ENCODE measurements around the gene NAA20. TPM values are rescaled to one million over a fixed set of nuclear protein-coding genes. Genes with fewer than 3 reads are reported as not detected.
"Not testable (repeated sequence)": the region's sequence is repeated elsewhere in the genome, so short reads cannot be mapped to it uniquely, and the experiment has no call there.

The NAA20 gene
- total RNA-seq, 3 donors from 2014 or later, result 32.6 to 47.2 (median 44.5) TPM

DNA sequence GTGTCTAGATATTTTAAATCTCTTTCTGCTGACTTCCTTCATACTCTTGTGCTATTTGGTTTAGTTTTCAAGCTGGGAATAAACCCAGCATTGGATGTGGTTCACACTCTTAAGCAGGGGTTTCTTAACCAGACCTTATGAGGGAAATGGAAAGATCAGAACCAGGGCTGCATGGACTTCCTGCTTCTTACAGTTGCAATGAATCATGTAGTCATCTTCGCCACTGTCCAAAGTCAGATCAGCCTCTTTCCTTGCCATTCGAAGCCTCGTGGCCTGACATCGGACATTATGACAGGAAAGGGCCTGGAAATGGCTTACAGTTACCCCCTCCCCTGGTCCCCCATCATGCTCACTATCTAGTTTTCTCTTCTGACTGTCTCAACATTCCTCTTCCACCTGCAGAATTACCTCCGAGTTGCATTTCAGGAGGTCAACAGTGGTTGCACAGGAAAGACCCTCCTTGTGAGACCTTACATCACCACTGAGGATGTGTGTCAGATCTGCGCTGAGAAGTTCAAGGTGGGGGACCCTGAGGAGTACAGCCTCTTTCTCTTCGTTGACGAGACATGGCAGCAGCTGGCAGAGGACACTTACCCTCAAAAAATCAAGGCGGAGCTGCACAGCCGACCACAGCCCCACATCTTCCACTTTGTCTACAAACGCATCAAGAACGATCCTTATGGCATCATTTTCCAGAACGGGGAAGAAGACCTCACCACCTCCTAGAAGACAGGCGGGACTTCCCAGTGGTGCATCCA, 16.8 kb upstream of the NAA20 start:
- peaks cover 5% of the 10 kb centered on the region for H3K36me3 ChIP-seq
- peak overlapping the region; percentile 17 to 34 for H3K27ac ChIP-seq
- H3K4me1 ChIP-seq, result peaks cover 0 to 14% of the 10 kb centered on the region in 2 donors

DNA sequence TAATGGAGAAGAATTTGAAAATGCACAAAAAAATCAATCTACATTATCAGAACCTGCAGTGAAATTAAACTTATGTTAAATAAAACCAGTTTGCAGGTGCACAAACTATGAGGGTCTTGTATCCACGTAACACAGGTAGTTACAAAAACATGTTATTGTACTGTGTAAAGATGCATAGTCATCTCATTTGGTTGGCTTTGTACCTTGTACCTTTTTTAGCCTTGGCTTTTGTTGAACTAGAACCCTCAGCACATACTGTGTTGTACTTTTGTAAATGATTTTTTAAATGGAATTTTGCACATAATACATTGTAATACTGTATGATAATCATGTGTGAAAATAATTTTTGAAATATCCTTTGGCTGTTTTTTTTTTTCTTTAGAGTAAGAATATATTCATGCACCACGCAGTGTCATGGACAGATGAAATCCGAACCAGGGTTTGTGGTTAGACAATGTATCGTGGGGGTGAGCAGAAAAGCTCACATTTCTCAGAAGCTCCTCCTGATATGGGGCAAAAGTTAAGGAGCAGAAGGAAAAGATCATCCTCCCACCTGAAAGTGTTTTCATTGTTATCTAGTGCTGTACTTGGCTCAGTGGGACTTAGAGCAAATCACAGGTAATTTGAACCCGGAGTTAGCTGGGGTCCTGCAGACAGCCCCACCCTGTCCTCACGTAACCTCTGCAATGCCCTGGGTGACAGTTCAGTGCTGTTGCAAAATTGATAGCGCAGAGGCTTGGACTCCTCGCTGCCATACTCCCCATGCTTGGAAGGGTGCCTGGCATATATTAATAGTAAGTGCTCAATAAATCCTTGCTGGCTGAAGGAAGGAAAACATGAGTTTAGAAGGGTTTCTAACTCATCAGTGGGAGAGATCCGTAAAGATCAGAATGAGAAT, 14.8 kb upstream of the NAA20 start:
- Histone ChIP-seq H3K9me3 (no peaks in the 10 kb centered on the region), H3K4me1 (peaks cover 0 to 1% of the 10 kb centered on the region in 2 donors), H3K4me3 (peak overlapping the region in 1 of 3 donors; percentile 45), H3K27ac (peak overlapping the region; percentile 83 to 87), H3K36me3 (peaks cover 5% of the 10 kb centered on the region), H3K27me3 (no peaks in the 10 kb centered on the region)
- intact Hi-C loops (cut with DNase I; ENCODE audit: low total_unique reads), result loop anchor here (10.0 kb wide), 1 partner anchor 108 kb away; no protein-coding TSS in a partner anchor
- TF ChIP-seq POLR2A (IDR thresholded peaks at IDR 0.05), result no peak
- TF ChIP-seq POLR2AphosphoS5 (IDR thresholded peaks at IDR 0.05), result no peak
- TF ChIP-seq, protein P1, sequence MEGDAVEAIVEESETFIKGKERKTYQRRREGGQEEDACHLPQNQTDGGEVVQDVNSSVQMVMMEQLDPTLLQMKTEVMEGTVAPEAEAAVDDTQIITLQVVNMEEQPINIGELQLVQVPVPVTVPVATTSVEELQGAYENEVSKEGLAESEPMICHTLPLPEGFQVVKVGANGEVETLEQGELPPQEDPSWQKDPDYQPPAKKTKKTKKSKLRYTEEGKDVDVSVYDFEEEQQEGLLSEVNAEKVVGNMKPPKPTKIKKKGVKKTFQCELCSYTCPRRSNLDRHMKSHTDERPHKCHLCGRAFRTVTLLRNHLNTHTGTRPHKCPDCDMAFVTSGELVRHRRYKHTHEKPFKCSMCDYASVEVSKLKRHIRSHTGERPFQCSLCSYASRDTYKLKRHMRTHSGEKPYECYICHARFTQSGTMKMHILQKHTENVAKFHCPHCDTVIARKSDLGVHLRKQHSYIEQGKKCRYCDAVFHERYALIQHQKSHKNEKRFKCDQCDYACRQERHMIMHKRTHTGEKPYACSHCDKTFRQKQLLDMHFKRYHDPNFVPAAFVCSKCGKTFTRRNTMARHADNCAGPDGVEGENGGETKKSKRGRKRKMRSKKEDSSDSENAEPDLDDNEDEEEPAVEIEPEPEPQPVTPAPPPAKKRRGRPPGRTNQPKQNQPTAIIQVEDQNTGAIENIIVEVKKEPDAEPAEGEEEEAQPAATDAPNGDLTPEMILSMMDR (IDR thresholded peaks at IDR 0.05), result no peak
- DNase-seq (ENCODE audit: low spot score in 2 of 2), result no peak

More for the DNA sequence above, 16.8 kb upstream of the NAA20 start:
- TF ChIP-seq POLR2AphosphoS5 (IDR thresholded peaks at IDR 0.05), result no peak
- no peak for TF ChIP-seq POLR2A (IDR thresholded peaks at IDR 0.05)
- TF ChIP-seq, protein P1 (IDR thresholded peaks at IDR 0.05), result no peak
- intact Hi-C loops (cut with DNase I; ENCODE audit: low total_unique reads), result loop anchor here (10.0 kb wide), 1 partner anchor 106 kb away; no protein-coding TSS in a partner anchor
- Histone ChIP-seq H3K9me3 (no peaks in the 10 kb centered on the region), H3K27me3 (no peaks in the 10 kb centered on the region), H3K4me3 (no peak overlapping the region)
- DNase-seq (ENCODE audit: low spot score in 2 of 2), result no peak

DNA sequence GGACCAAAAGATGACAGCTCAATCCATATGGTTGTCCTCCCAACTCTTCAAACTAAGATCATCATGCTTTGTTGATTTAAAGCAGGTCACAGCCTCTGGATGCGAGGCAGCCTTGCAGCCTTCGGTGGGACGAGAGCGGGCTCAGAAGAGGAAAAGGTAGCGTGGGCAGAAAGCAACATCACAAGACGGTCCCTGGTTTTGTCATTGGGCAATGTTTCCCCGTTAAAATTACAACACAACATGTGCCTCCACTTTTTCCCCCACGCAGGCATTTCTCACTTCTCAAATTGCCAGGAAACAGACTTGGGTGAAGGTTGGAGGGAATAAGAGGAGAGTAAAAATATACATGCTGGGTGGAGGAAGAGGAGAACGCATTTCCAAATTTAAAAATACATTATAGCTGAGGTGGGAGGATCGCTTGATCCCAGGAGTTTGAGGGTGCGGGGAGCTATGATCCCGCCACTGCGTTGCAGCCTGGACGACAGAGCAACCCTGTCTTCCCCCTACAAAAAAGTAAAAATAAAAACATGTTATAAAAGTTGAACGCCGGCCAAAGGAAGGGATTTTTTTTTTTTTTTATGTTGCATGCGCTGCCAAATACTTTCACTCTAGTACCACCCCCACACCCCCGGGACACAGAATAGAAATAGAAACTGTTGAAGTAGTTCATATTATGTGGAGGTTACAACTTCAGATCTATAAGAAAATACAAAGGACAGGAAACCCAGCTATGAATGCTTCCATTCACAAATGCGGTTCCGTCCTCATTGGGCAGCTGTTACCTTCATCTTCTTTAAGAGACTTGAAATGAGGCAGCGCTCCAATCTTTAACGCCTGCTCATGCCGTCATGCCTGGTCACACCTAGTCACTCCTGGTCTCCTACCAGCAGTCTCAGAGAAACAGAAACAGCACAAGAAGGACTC, 13.9 kb upstream of the NAA20 start:
- intact Hi-C loops (cut with DNase I; ENCODE audit: low total_unique reads), result loop anchor here (10.0 kb wide), 1 partner anchor 108 kb away; no protein-coding TSS in a partner anchor
- no peaks in the 10 kb centered on the region for H3K27me3 ChIP-seq
- peak in 1 of 2 donors; percentile 83 for DNase-seq (ENCODE audit: low spot score in 2 of 2)
- TF ChIP-seq POLR2A (IDR thresholded peaks at IDR 0.05), result no peak
- peak; percentile 56 to 74 (median 72) for TF ChIP-seq POLR2AphosphoS5 (IDR thresholded peaks at IDR 0.05)
- H3K36me3 ChIP-seq, result peaks cover 5% of the 10 kb centered on the region
- no peaks in the 10 kb centered on the region for H3K9me3 ChIP-seq
- peak overlapping the region; percentile 9 to 45 (median 35) for H3K4me3 ChIP-seq
- peak overlapping the region; percentile 83 to 87 for H3K27ac ChIP-seq
- H3K4me1 ChIP-seq, result no peaks in the 10 kb centered on the region

DNA sequence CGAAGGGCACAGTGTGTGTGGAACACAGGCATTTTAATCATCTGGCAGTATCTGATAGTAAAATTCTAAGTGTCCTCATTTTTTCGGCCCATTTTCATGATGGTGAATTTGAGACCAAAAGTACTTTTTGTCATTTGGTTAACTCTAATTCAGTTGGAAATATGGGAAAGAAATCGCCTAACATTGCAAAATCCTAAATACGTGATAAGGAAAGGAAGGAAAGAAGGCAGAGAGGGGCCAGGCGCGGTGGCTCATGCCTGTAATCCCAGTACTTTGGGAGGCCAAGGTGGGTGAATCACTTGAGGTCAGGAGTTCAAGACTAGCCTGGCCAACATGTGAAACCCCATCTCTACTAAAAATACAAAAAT, 13.2 kb upstream of the NAA20 start:
- H3K4me3 ChIP-seq, result peak overlapping the region; percentile 9 to 45 (median 35)
- H3K4me1 ChIP-seq; H3K36me3 ChIP-seq; DNase-seq (ENCODE audit: low spot score in 2 of 2); H3K27me3 ChIP-seq; H3K9me3 ChIP-seq: not testable (repeated sequence)
- intact Hi-C loops (cut with DNase I; ENCODE audit: low total_unique reads), result loop anchor here (10.0 kb wide), 1 partner anchor 109 kb away; no protein-coding TSS in a partner anchor
- H3K27ac ChIP-seq, result peak overlapping the region; percentile 83 to 87

DNA sequence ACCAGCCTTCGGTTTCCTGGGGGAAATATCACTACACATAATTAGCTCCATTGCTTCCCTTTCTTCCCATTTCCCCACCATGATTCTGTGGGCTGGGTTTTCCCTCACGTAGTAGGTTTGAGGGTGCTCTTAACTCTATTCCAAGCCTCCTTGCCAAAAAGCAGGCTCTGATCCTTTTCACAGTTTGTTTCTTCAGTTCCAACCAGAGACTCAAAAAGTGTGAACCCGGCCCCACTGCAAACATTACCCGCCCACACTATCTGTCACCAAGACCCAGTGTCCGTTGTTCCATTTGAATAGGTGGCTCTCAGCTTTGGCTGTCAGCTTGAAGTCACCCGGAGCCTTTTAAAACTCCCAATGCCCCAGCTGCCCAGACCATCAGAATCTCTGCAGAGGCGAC, 11.8 kb upstream of the NAA20 start:
- H3K27me3 ChIP-seq, result no peaks in the 10 kb centered on the region
- DNase-seq (ENCODE audit: low spot score in 2 of 2), result no peak
- H3K36me3 ChIP-seq, result no peaks in the 10 kb centered on the region
- no peaks in the 10 kb centered on the region for H3K4me1 ChIP-seq
- H3K9me3 ChIP-seq, result no peaks in the 10 kb centered on the region
- H3K27ac ChIP-seq, result peak overlapping the region in 1 of 2 donors; percentile 22
- no peak overlapping the region for H3K4me3 ChIP-seq
- intact Hi-C loops (cut with DNase I; ENCODE audit: low total_unique reads), result loop anchor here (10.0 kb wide), 1 partner anchor 111 kb away; no protein-coding TSS in a partner anchor
- TF ChIP-seq POLR2A (IDR thresholded peaks at IDR 0.05), result no peak
- TF ChIP-seq POLR2AphosphoS5 (IDR thresholded peaks at IDR 0.05), result no peak
- TF ChIP-seq, protein P1 (IDR thresholded peaks at IDR 0.05), result no peak

All from breast epithelium (tissue), 4 donors.